GM18507 (cell line): Measurements from ENCODE around the gene ZCCHC10.

Experiments used
- DNase-seq: peaks from one replicate; pipeline ENCODE4 v3.0.0; 2011; ENCODE audit warnings: low read depth; ENCODE audit not compliant: insufficient read length; ENCODE audit errors: extremely low spot score
- FAIRE-seq: peaks from 2 replicates; lab custom pipeline; 2011; peaks lifted over from hg19 to GRCh38; lab: Jason Lieb, UNC

Gene ZCCHC10

DNA sequence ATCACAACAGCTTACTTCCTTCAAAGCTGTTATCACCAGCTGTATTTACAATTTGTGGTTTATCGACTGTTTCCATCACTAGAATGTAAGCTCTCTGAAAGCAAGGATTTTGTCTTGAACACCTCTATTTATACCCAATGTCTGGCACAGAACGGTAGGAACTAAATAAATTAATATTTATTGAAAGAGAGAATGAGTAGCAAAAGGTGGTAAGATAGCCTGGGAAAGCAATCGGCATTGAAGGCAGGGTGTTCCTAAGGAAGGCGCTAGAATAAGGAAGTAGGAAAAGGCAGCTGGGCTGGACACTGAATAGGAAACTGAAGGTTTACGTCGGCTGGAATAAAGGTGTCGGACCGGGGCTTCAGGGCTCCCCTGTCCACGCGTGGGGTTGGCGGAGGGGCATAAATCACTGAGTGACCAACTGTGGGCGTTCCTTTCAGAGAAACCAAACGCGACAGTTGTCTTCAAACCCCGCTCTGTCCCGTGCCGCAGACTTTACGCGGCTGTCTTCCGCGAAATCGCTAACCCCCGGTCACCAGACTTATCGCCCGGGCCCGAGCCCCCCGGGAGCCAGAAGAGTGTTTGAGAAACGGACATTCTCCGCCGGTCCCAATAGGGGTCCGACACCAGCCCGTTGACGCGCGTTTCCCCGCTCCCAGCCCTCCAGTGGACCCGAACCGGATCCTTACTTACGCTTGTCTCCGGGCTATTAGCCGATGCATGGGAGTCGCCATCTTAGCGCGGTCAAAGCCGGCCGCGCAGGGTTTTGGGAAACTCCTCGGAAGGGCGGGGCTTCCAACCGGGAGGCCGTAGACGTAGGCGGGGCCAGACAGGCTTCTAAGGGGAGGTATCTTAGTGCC is at the start of gene ZCCHC10:
ZCCHC10 (minus strand) TSS at position 746 of the 860 bp plus-strand sequence; CDS start at position 734, 12 bp downstream.
- DNase-seq, result peak; percentile 82
- FAIRE-seq, result peak; percentile 79

DNA sequence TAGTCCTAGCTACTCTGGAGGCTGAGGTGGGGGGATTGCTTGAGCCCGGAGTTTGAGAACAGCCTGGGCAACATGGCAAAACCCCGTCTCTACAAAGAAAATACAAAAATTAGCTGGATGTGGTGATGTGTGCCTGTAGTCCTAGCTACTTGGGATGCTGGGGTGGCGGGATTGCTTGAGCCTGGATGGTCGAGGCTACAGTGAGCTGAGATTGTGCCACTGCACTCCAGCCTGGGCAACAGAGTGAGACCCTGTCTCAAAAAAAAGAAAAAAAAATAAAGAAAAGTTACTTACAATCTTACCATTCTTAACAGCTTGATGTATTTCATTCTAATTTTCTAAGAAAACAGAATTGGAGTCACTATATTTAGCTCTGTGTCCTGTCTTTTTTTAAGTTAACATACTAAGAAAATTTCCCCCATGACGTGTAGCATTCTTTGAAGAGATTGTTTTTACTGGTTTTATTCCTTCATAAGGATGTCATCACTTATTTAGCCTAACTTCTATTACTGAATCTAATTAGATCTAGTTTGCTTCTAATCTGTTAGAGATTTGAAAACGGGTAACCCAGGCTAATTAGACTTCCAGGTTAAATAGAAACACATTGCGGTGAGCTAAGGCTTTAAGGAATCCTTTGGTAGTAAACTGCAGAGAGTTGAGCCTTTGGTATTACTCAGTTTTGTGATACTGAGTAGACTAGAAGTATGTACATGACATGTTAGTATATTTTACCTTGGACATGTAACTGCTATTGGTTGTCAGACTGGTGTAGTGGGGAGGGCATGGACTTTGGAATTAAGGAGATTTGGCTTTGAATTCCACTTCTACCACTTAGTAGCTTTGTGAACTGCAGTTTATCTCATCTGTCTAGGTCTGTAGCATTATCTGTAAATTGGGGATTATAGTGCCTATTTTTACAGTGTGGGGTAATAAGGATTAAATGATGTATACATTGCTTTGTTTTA is 49.5 kb upstream of the ZCCHC10 start:
- DNase-seq (no peak), FAIRE-seq (peak; percentile 12)

DNA sequence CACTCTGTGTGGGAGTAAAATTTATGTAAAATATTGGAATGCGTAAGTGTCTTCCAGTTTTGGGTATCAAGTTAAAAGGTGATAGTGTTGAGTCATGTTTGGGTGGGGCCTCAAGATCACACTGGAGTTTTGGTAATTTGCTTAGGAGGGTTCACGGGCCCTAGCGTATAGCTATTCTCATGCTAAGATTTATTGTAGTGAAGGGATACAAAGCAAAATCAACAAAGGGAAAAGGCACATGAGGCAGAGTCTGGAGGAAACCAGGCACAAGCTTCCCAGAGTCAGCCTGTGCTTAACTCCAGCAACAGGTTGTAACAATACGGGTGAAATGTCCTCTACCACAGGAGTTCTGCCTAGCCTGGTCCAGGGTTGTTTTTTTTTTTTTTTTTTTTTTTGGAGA is 45.7 kb upstream of the ZCCHC10 start:
- no peak for DNase-seq
- FAIRE-seq, result no peak

DNA sequence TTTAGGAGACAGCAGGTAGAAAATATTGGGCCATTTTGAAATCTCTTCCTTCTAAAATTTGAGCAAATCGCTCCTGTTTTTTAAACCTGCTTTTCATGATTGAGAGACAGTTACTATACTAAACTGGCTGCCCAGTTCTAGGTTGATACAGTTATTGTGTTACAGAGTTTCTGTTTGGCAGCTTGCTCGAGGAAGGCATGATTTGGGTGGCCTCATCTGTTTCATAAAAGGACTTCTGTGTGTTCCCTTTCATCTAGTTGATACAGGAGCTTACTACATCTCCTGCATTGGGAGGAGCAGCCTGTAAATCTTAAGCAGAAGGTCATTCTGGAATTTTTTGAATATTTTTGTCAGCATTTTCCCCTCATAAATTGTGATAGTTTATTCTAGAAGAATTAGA is 39.7 kb upstream of the ZCCHC10 start:
- DNase-seq, result no peak
- FAIRE-seq, result no peak

DNA sequence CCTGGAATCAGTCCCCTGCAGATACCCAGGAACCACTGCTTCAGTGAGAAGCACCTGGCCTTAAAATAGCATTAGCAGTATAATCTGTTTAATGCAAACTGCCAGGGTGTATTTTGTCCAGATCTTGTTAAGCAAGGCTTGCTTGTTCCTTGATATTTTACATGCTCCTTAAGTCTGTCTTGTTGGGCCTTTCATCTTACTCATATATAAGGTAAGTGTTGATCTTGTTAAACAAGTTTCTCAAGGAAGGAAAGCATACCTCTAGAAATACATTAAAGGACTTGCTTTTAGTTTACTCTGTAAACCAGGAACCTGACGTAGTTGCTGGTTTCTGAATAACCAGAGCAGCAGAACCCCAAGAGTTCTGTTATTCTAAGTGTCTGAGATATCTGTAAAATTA is 39.1 kb upstream of the ZCCHC10 start:
- FAIRE-seq (no peak), DNase-seq (no peak)

DNA sequence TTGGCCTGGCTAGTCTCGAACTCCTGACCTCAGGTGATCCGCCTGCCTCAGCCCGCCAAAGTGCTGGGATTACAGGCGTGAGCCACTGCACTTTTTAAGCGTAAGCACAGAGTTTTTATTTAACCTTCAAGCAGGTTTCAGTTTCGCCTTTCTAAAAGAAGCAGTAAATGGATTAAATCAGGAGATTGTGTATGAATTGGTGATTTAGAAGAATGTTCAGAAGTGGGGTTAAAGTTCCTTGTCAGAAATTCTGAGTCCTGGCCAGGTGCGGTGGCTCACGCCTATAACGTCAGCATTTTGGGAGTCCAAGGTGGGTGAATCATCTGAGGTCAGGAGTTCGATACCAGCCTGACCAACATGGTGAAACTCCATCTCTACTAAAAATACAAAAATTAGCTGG is 37.6 kb upstream of the ZCCHC10 start:
- no peak for FAIRE-seq

DNA sequence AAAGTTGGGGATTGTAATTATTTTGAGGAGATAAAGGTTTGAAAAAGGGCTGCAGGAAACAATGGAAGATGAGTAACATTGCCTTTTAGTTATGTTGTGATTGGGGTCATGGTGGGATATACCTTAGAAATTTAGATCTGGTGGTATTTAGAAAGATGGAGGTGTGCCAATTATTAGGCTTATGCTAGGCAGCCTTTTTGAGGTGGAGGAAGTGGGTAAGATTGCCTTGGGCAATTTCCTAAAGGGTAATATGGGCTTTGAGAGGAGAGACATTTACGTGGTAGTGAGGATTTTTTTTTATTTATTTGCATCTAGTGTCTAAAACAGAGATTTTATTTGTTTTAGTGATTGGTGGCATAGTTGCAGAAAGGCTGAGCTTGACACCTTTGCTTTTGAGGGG is 35.9 kb upstream of the ZCCHC10 start:
- DNase-seq (no peak), FAIRE-seq (no peak)

More for the DNA sequence above, 37.6 kb upstream of the ZCCHC10 start:
- DNase-seq, result no peak

DNA sequence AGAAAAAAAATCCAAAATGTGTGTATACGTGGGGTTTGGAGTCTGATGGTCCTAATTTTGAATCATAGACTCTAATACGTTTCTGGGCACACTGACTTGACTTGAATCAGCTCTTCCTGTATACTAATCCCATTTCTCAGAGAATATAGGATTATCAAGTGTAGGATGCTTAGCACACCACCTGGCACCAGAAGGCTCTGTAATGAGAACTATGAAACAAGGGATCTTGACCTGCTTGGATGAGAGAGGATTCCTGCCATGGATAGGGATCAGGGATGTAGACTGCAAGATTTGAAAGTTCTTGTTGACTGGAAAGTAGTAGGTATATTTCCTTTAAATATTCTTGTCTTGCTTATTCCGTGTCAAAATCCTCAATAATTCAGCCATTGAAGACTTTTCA is 33.3 kb upstream of the ZCCHC10 start:
- no peak for DNase-seq
- no peak for FAIRE-seq

DNA sequence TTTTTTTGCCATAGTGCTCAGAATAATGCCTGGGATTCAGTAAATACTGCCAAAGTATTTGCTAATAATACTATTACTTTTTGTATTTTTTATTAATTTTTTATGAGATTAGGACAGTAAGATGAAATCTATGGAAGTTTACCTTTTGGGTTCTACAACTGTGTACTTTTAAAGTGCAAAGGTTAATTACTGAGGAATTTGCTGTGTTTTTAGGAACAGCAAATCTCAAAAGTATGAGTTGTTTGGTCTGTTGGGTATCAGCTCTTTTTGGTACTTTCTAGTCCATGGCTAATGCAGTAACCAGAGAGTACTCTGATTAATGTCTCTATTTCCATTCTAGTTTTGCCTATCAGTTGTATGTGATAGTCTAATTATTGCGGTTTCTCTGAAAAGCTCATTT is 30.5 kb upstream of the ZCCHC10 start:
- no peak for FAIRE-seq
- DNase-seq, result no peak

DNA sequence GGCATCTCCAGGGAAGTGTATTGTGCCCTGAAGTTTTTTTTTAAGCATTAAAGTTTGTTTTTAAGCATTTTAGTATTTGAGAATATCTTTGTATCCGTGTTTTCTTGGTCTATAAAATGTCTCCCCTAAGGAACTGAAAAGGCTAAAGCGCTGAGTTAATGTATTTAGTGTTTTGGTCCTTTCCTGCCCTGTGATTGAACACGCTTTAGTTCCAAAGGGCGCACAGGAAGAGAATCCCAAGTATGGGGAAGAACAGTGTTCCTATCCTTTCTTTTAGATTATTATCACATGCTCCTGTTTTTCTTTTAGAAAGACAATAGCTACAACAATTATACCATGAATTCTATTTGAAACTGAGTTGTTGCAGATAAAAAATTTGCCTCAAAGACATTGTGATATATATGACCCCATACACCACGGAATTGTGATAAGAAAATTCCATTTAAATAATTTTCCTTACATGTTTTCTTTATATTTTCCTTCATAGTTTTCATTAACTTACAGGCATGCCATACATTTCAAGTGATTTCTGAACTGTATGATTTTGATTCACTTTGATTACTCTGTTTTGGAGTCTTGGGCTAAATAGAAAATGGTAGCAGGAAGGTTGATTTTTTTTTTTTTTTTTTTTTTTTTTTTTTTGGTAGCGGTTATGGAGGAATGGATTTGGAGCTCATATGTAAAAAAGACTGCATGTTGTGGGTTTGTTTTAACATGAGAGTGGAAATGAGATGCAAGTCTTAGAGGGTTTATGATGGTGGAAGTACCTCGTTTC is 28.5 kb upstream of the ZCCHC10 start:
- FAIRE-seq (no peak), DNase-seq (no peak)

DNA sequence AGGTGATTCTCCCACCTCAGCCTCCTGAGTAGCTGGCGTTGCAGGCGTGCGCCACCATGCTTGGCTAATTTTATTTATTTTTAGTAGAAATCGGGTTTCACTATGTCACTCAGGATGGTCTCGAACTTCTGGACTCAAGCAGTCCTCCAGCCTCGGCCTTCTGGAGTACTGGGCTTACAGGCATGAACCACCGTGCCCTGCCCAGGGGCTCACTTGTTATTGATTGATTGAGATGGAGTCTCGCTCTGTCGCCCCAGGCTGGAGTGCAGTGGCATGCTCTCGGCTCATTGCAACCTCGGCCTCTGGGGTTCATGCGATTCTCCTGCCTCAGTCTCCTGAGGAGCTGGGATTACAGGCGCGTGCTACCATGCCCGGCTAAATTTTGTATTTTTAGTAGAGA is 27.1 kb upstream of the ZCCHC10 start:
- FAIRE-seq, result no peak
- DNase-seq, result no peak

DNA sequence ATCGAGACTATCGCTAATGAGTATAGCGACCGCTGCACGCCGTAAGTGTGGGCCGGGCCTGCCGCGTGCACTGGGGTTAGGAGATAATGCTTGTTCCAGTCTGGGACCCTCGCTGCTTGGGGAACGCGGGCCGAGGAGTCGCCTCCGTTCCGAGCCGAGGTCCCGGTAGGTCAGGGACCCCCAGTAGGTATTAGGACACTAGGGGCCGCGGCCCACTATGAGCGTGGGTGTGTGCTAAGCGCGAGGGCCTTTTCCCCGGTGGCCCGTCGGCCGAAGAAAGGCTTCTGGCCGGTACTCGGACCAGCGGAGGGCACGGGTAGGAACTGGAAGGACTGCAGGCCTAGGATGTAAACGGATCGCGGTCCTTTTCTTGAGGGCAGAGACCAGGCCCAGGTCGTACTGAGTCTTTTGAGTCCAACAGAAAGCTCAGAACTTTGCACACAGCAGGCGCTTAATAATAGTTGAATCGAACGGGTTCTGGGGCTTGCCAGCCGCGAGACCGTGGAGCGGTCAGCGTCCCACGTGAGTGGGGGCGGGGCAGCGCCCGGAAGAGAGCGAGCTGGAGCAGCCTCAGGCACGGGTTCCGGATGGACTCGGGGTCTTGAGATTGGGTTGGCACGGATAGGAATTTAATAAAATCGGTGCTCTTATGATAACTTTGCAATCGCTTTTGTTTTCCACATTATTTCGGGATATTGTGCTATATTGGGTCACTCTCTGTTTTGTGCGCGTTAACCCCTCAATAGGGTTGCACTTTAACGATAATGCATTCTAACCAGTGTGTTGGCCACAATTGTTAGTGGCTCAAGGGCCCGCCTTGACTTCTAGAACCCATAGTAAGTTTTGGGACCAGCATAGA is 26.2 kb upstream of the ZCCHC10 start:
- peak; percentile 47 for DNase-seq
- FAIRE-seq, result peak; percentile 78

DNA sequence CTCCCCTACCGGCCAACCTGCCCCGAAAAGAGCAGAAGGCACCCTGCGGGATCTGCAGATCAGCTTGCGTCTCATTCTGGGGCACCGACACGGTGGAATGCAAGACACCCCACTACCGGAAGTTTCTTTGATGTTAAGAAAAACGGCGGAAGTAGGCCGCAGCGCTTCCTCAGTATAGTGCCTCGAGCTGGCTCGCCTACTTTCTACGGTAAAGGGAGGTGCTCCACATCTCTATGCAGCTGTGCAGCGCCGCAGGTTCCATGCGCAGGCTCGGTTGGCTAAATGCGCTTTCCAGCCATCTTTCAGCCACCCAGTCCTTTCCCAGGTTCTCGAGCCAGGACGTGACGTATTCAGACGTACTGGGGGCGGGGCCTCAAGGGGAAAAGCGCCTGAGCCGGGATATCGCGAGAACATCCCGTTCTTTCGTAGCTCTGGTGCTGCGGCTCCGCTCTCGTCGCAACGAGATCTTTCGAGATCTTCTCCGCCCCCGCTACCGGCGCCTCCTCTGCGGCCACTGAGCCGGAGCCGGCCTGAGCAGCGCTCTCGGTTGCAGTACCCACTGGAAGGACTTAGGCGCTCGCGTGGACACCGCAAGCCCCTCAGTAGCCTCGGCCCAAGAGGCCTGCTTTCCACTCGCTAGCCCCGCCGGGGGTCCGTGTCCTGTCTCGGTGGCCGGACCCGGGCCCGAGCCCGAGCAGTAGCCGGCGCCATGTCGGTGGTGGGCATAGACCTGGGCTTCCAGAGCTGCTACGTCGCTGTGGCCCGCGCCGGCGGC is 25.4 kb upstream of the ZCCHC10 start, which contains the start of gene HSPA4:
HSPA4 (plus strand) TSS at position 472 of the 775 bp plus-strand sequence; CDS start at position 710, 238 bp downstream.
- DNase-seq, result peak; percentile 94
- peak; percentile 93 for FAIRE-seq

DNA sequence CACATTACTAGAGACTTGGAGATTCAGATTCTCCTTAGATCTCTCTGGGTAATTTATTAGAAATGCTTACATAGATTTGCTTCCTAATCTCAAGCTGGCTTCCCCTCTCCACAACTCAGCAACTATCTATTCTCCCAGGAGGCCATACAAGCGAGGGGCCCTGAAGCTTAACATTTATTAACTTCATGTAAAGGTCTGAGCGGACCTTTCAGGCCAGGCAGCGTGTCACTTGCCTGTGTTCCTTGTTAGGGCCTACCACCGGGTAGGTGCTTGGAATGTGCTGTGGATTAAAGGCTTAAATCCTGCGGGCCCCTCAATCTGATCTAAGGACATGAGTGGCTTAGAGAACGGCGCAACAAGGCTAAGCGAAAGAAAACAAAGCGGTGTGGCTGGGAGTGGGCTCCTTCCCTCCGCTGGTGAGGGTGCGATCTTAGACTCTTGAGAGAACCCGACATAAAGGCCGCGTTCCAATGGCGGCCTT is 24.8 kb upstream of the ZCCHC10 start:
- no peak for FAIRE-seq
- no peak for DNase-seq

DNA sequence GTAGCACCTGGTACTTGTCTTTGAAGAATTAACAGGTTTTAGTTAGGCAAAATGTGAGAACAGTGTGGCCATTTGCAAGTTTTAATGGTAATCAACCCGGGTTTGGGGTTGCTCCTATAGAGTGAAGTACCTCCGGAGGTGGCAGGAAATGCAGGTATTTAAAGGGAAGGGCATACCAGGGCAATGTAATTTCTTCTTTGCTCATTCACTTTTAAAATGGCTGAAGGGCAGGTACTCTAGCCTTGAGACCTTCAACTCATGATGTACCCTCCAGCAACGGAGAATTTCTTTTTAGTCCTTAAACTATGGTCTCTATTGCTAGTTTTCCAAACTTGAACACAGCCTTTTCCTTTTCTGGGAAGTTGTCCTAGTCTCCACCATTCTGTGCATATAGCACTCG is 24.2 kb upstream of the ZCCHC10 start:
- no peak for FAIRE-seq
- no peak for DNase-seq

DNA sequence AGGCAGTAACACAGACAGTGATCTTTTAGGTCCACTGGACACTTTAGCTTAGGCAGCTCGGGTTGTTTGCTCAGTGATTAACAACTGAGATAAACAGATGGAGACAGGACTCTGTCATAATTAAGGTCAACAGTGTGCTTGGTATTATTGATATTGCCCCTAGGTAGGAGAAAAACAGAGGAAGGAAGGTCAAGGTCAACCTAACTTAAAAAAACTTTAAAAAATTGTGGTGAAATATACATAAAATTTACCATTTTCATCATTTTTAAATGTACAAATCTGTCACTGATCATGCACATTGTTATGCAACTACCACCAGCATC is 23.3 kb upstream of the ZCCHC10 start:
- no peak for DNase-seq
- FAIRE-seq, result no peak

DNA sequence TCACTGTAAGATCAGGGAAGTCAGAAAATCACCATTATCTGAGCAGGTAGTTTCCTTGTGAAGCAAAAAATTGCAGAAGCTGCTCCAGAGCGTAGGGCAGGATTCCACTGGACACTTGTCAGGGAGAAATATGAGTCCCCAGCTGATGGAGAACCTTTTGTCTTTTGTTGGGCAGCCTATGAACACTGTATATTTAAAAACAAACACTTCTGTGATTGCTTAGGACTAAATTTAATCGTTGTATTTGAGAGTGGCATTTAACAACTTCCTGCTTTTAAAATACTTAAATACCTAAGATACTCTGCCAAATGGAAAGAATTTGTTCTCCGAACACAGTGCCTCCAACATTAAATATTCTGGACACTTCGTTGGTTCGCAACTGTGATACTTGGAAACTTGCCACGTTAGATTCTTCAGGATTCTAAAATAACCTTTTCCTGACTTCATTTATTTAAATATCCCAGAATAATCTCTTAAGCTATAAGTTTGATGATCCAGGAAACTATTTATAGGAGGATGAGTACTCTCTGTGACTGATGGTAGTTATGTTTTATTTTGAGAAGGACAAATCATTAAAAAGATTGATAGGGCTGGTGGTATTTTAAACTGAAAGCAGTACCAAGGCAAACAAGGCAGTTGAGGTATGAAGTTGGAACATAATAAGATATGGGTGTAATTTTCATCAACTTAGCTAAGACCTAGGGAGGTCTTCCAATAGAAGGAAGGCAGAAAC is 22.8 kb upstream of the ZCCHC10 start:
- DNase-seq (no peak), FAIRE-seq (no peak)
